Measurements from ENCODE around the gene ARFIP1.
"Not testable (repeated sequence)": the region's sequence is repeated elsewhere in the genome, so short reads cannot be mapped to it uniquely, and the experiment has no call there.

ARFIP1 gene

GRCh38 chr4:152785639-152786615, 6.2 kb downstream of the ARFIP1 start:
- no peak for DNase-seq

- no peak for DNase-seq
Measured at GRCh38 chr4:152786627-152787026, 6.9 kb downstream of the ARFIP1 start.

GRCh38 chr4:152795891-152796290, 16.1 kb downstream of the ARFIP1 start:
- DNase-seq = no peak

GRCh38 chr4:152803541-152803940, 23.8 kb downstream of the ARFIP1 start:
- DNase-seq = no peak

- DNase-seq = no peak
Measured at GRCh38 chr4:152805071-152805650, 25.4 kb downstream of the ARFIP1 start.

GRCh38 chr4:152805818-152806217, 26.1 kb downstream of the ARFIP1 start:
- DNase-seq = no peak

GRCh38 chr4:152806501-152807125, 26.9 kb downstream of the ARFIP1 start:
- DNase-seq = no peak

- DNase-seq = no peak
Measured at GRCh38 chr4:152807294-152807829, 27.6 kb downstream of the ARFIP1 start.

GRCh38 chr4:152808670-152809069, 28.9 kb downstream of the ARFIP1 start:
- no peak for DNase-seq

- no peak for DNase-seq
Measured at GRCh38 chr4:152810715-152811287, 31.0 kb downstream of the ARFIP1 start.

- DNase-seq = no peak
Measured at GRCh38 chr4:152815078-152815477, 35.3 kb downstream of the ARFIP1 start.

- no peak for DNase-seq
Measured at GRCh38 chr4:152817331-152817730, 37.6 kb downstream of the ARFIP1 start.

- DNase-seq = no peak
Measured at GRCh38 chr4:152819026-152819645, 39.4 kb downstream of the ARFIP1 start.

GRCh38 chr4:152820073-152820472, 40.3 kb downstream of the ARFIP1 start:
- no peak for DNase-seq

- DNase-seq = no peak
Measured at GRCh38 chr4:152822323-152822722, 42.6 kb downstream of the ARFIP1 start.

GRCh38 chr4:152824561-152824960, 44.8 kb downstream of the ARFIP1 start:
- DNase-seq = no peak

- no peak for DNase-seq
Measured at GRCh38 chr4:152825336-152825735, 45.6 kb downstream of the ARFIP1 start.

- DNase-seq = no peak
Measured at GRCh38 chr4:152828122-152828521, 48.4 kb downstream of the ARFIP1 start.

- DNase-seq = no peak
Measured at GRCh38 chr4:152831416-152831815, 51.7 kb downstream of the ARFIP1 start.

- no peak for DNase-seq
Measured at GRCh38 chr4:152836936-152837335, 57.2 kb downstream of the ARFIP1 start.

- DNase-seq = not testable (repeated sequence)
Measured at GRCh38 chr4:152839729-152840128, 60.0 kb downstream of the ARFIP1 start.

GRCh38 chr4:152843481-152844090, 63.8 kb downstream of the ARFIP1 start:
- DNase-seq = no peak
